ENCODE data around the gene KRTAP4-16.
"Not testable (repeated sequence)": the region's sequence is repeated elsewhere in the genome, so short reads cannot be mapped to it uniquely, and the experiment has no call there.

Gene KRTAP4-16

DNA sequence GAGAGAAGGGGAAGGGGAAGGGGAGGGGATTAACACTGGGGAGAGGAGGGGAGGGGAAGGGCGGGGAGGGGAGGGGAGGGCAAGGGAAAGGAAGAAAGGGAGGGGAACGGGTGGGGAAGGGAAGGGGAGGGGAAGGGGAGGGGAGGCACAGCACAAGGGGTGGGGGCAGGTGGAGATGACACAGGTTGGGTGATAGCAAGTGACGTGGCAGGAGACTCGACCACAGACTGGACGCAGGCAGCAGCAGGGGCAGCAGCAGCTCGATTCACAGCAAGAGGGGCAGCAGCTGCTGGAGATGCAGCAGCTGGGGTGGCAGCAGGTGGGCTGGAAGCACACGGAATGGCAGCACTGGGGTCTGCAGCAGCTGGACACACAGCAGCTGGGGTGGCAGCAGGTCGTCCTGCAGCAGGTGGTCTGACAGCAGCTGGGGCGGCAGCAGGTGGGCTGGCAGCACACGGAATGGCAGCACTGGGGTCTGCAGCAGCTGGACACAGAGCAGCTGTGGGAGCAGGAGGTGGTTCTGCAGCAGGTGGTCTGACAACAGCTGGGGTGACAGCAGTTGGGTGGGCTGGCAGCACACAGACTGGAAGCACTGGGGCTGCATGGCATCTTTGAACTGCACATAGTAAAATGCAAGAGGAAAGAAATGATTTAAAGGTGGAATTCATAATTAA is at the start of gene KRTAP4-16:
KRTAP4-16 (minus strand) TSS at position 624 of the 674 bp plus-strand sequence; CDS start at position 624, 0 bp downstream.
- no peak for DNase-seq

DNA sequence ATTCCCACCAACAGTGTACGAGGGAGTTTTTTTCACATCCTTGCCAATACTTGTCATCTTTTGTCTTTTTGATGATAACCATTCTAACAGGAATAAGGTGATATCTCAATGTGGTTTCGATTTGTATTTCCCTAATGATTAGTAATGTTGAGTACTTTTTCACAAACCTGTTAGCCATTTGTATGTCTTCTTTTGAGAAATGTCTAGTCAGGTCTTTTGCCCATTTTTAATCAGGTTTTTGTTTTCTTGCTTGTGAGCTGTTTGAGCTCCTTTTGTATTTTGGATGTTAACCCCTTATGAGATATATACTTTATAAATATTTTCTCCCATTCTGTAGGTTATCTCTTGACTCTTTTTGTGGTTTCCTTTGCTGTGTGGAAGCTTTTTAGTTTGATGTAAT is 49.5 kb upstream of the KRTAP4-16 start:
- DNase-seq, result no peak

DNA sequence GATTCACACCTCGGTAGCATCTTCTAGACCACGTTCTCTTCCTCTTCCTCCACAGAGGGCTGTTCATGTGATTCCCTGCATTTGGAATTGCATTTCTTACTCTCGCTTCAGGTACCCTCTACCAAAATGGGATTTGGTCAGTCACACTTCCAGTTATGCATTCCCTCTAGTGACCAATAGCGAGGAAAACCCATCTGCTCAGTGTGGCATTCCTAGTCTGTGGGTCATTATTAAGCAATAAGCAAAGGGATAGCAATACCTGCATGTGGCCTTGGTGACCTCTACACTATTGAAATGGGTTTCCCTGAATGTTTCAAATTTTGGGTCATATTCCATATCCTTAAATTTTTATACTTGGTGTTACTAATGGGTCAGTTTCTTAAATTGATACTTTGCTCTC is 48.0 kb upstream of the KRTAP4-16 start:
- no peak for DNase-seq

DNA sequence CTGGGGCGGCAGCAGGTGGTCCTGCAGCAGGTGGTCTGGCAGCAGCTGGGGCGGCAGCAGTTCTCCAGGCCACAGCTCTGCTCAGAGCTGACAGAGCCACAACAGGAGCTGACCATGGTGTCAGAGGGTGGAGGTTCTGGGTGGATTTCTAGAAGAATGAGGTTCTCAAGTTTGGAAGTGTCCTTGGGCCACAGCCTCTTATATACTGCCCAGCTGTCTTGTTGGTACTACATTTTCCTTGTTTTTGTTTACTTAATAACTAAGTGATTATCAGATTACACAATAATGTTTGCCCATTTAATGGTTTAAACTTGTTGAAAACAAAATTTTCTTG is 47.6 kb upstream of the KRTAP4-16 start, which contains the start of gene KRTAP4-5:
KRTAP4-5 (minus strand) TSS at position 174 of the 334 bp plus-strand sequence; CDS start at position 116, 58 bp downstream.
- DNase-seq, result no peak

DNA sequence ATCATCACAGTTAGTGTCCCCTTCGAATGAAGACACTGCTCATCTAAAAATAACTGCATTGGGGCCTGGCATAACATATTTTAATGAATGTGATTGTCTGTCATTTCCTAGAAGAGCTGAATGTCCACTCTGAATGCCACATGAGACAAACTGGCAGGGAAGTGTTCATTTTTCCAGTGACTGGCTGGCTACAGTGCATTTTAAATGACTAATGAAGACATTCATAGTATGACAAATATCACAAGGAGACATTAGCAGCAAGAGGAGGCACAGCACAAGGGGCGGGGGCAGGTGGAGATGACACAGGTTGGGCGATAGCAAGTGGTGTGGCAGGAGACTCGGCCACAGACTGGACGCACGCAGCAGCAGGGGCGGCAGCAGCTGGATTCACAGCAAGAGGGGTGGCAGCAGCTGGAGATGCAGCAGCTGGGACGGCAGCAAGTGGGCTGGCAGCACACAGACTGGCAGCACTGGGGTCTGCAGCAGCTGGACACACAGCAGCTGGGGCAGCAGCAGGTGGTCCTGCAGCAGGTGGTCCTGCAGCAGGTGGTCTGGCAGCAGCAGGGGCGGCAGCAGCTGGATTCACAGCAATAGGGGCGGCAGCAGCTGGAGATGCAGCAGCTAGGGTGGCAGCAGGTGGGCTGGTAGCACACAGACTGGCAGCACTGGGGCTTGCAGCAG is 47.1 kb upstream of the KRTAP4-16 start:
- DNase-seq, result not testable (repeated sequence)

DNA sequence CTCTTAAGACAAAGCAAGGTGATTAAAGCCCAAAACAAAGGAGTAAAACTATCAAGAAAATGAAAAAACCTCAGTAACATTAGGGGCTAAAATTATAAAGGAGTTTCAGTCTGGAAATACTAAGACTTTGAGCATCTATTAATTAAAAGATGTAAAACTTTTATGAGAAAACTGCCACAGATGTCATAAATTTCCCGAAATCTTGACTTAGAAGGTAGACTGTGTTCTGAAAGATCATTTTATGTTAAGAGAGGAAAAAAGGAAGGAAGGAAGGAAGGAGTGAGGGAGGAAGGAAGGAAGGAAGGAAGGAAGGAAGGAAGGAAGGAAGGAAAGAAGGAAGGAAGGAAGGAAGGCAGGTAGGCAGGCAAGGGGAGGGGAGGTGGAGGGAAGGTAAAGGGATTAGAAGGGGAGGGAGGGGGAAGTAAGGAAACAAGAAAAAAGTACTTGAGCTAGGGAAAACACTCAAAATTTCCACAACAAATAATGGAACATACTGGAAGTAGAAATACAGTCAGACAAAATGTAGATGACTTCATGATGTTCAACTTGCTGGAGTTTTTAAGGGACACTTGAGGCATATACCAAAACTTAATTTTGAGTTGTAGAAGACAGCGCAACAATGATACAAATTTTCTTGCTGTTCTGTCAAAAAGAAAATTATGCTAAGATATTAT is 45.7 kb upstream of the KRTAP4-16 start:
- no peak for DNase-seq

DNA sequence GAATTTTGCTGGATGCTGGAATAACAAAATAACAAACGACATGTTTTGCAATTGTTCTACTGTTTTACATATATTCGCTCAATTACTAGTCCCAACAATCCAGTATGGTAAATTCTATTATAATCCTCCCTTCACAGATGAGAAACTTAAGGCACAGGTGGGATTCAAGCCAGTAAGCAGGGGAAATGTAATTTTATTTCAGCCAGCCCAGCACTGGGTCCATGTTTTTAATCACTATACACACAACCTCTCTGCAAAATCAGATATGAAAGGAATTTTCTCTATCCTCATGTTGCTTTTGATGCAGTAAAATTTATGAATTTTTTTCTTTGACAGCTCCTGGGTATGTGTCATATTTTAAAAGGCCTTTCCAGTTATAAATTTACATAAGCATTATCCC is 43.3 kb upstream of the KRTAP4-16 start:
- no peak for DNase-seq

DNA sequence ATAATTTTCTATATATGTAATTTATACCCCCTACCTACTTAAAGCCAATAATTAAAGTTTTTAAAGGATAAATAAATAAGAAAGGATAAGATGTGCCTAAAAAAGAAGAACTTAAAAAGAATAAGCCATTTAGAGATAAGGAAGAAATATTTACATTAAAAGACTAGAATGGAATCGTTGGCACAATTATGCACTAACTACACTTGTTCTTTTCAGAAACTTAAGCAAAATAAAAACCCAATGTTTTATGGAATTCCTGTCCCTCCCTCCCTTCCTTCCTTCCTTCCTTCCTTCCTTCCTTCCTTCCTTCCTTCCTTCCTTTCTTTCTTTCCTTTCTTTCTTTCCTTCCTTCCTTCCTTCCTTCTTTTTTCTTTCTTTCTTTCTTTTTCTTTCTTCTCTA is 42.8 kb upstream of the KRTAP4-16 start:
- DNase-seq, result no peak

DNA sequence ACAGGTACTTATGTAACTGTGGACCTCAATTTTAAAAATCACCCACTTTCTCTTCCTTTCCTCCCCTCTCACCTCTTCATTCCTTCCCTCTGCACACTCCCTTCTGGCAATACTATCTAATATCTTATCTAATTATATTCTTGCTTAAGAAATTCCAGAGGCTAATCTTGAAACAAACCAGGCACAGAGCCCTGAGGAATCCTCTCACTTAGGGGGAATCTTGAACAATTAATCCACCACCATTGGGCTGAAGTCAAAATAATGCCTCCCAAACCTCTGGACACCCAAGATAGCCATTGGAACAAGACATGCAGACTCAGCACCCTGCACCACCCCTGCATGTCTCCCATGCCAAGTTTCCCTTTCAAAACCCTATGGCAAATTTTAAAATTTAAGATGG is 39.4 kb upstream of the KRTAP4-16 start:
- DNase-seq, result no peak

DNA sequence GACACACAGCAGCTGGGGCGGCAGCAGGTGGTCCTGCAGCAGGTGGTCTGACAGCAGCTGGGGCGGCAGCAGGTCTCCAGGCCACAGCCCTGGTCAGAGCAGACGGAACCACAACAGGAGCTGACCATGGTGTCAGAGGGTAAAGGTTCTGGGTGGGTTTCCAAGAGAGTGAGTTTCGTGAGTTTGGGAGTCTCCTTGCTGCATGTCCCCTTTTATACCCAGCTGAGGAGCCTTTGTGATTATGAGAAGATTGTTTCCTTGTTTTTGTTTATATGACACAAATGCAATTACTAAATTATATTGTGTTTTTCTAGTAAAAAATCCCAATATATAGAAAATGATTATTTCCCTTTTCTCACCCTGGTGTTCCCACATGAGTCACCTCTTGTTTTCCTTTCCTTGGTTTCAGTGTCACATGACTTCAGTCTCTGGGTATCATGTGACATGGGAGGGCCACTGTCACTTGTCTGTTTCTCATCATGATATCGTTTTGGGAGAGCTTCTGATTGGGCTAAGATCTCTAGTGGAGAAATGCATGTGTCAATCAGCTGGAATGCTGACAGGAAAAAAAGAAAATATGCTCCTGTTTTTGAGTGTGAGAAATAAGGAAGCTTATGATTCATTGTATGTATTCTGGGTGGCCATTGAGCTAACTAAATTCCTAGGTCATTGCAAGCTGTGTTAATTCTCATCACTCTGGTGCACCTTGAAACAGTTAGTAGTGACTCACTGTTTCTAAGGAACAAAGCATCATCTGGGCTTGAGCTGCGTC is 38.5 kb upstream of the KRTAP4-16 start, which contains the start of gene KRTAP4-6:
KRTAP4-6 (minus strand) TSS at position 185 of the 772 bp plus-strand sequence; CDS start at position 128, 57 bp downstream.
- DNase-seq, result no peak

DNA sequence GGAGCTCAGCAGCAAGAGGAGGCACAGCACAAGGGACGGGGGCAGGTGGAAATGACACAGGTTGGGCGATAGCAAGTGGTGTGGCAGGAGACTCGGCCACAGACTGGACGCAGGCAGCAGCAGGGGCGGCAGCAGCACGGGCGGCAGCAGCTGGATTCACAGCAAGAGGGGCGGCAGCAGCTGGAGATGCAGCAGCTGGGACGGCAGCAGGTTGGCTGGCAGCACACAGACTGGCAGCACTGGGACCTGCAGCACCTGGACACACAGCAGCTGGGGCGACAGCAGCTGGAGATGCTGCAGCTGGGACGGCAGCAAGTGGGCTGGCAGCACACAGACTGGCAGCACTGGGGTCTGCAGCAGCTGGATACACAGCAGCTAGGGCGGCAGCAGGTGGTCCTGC is 37.9 kb upstream of the KRTAP4-16 start:
- DNase-seq, result not testable (repeated sequence)

DNA sequence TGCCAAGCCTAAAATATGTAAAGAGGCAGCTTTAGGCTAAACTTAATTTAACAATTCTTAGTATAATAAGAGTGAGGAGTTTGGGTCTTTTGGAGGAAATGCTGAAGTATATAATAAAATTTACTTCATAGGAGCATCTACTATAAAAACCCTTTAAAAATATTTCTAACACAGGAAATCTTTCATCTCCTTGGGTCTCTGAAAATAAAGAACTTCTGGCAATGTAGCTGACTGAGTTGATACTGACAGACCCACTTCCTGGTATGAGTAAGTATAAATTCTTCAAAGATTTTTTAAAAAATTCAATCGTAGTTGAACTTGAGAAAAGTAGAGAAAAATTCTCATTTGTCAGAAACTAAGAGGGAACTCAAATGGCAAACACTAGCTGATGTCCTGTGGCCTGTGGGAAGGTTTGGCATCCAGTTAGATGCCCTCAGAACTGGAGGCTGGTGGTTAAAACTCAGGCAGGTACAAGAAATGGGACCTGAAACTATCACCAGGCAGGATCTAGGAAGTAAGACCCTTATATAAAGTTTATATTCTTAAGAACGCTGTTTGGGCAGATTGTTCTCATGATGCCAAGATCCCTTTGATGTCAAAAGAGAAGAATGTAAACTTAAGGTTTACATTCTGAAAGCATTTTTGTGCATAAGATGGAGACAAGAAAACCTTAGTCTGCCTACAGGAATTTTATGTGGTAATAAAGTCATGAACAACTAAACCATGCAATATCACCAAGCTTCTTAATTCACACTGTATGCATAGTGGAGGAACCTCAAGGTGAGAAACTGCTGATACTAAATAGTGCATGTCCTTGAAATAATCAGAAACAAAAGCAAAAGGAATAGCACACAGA is 32.1 kb upstream of the KRTAP4-16 start:
- no peak for DNase-seq

DNA sequence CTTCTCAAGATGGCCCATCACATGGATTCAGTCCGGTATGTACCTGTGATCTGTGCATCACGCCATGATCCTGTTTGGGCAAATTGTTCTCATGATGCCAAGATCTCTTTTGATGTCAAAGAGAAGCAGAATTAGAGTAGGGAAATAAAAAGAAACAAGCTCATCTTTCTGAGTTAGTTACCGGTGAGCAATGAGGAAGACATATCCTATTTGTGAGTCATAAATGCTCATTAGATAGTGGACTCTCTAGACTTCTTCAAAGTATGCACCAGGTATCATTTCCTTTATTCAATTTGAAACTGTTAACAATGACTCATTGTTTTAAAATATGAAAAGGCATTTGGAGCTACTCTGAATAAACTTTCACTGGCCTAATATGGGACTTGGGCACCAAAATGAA is 30.0 kb upstream of the KRTAP4-16 start:
- DNase-seq, result no peak

DNA sequence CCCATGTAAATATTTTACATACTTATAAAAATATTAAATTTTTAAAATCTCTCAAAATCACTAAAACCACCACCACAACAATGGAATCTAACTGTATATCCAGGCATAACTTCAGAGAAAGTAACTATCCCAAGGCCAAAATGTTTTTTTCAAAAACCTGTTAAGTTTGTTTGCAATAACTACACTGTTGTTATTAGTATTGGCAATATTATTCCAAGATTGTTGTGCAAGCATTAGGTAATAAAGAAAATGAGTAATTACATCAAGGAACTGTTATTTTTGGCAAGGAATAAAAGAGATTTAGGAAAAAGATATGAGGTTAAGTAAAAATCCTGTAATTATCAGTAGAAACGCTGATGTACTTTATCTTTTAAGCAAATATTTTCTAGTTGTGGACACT is 25.4 kb upstream of the KRTAP4-16 start:
- DNase-seq, result no peak

DNA sequence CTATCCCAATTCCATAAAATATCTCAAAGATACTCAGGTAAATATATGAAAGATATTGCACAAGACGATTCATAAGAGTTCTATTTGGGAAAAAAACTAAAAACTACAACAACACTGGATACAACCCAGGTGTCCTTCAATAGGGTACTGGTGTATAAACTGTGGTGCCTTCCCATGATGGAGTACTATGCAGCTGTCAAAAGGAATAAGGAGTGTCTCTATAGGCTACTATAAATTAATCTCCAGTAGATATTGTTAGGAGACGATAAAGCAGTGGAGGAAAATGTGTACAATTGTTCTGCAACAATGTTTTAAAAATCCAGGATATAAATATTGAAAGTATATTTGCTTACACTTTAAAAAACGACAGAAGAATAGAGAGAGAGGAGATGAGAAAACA is 24.4 kb upstream of the KRTAP4-16 start:
- no peak for DNase-seq

DNA sequence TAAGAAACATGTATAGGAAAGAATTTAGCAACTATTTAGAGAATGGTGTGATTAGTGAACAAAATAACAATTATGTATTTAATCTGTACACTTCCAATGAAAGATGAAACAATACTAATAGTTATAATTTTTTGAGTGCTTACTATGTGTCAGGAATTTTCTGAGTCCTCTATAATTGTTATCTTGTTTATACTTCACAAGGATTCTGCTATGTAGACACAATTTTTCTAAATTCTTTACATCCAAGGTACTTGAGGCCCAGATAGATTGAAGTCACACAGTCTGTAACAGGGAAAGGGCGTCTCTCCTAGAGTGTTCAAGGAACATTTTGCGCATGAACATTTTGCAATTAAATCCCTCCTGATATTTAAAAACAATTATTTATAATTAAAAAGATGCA is 23.1 kb upstream of the KRTAP4-16 start:
- no peak for DNase-seq

DNA sequence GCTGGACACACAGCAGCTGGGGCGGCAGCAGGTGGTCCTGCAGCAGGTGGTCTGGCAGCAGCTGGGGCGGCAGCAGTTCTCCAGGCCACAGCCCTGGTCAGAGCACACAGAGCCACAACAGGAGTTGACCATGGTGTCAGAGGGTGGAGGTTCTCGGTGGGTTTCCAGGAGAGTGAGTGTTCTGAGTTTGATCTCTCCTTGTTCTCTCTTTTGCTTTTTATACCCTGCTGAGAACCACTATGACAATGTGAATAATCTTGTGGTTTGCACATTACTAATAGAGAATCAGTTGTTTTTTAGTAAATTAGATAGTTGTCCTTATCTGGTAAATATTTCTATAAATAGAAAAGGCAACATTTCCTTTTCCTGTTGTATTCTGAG is 22.0 kb upstream of the KRTAP4-16 start, which contains the start of gene KRTAP4-12:
KRTAP4-12 (minus strand) TSS at position 192 of the 381 bp plus-strand sequence; CDS start at position 132, 60 bp downstream.
- DNase-seq, result not testable (repeated sequence)

DNA sequence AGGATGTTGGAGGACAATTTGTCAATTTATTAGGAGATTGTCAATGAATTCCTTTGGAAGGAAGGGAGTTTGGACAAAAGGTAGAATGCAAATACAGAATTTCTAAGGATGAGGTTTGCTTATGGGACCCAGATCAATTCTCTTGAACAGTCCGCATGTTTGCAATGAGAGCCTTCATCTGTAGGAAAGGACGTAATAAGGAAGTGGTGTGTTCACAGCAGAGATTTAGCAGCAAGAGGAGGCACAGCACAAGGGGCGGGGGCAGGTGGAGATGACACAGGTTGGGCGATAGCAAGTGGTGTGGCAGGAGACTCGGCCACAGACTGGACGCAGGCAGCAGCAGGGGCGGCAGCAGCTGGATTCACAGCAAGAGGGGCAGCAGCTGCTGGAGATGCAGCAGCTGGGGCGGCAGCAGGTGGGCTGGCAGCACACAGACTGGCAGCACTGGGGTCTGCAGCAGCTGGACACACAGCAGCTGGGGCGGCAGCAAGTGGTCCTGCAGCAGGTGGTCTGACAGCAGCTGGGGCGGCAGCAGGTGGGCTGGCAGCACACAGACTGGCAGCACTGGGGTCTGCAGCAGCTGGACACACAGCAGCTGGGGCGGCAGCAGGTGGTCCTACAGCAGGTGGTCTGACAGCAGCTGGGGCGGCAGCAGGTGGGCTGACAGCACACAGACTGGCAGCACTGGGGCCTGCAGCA is 21.4 kb upstream of the KRTAP4-16 start:
- not testable (repeated sequence) for DNase-seq

DNA sequence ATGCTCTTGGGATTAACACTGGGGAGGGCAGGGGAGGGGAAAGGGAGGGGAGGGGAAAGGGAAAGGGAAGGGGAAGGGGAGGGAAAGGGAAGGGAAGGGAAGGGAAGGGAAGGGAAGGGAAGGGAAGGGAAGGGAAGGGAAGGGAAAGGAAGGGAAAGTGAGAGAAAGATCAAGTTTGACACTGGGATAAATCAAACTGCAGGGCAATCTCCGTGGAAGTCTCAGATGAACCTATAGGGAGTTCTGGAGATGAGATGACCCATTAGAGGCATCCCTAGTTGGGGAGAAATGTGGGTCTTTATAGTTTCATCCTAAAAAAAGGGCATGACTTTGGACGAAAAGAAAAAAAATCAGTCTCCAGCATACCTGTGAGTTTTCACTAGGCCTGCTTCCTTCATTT is 19.7 kb upstream of the KRTAP4-16 start:
- DNase-seq, result no peak

DNA sequence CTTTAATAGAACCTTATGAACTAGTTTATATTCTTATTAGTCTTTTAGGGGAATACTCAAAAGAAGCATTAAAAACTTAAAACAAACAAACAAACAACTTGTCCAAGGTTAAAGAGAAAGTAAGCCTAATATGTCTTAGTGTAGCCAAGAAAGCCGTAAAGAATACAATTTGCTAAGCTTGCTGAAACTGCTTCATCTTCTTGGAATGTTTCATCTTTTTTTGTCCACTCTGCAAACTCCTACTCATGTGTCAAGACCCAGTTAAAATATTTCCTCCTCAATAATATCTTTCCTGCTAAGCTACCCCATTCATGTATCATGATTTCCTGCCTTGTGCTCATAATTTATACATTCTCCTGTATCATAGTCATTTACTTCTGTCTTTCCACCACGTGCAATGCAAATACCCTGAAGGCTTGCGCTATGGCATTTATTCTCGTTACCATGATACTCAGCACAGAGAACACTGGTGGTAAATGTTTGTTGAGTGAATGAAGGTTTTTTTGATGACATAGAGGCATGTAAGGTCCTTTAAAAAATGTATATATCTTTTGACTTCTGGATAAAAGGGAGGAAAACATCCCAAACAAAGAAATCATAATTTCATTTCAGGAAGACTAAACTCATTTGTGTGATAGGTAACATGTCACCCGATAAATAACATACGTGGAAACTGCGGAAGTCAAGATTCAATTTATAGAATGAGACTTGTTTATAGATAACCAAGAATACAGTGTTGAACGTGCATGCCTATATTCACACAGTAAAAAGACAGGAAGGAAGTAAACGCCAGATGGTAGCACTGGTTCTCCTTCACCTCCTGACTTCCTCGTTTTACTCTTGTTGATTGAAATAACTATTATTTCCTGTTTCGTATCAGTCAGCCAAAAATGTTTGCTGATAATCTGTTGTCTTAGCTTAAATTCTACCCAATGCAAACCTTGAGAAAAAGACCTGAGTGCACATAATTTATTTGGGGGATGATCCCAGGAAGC is 18.0 kb upstream of the KRTAP4-16 start:
- DNase-seq, result not testable (repeated sequence)

Data from C1 segment of cervical spinal cord (tissue), 14 donors.